ENCODE results near the gene ATP1A1.

ATP1A1 gene

GRCh38 chr1:116446686-116447085 lies 73.6 kb downstream of the ATP1A1 start:
- DNase-seq = no peak

GRCh38 chr1:116448785-116449385 lies 75.8 kb downstream of the ATP1A1 start:
- DNase-seq = peak; percentile 6

- no peak for DNase-seq
Observed at GRCh38 chr1:116449578-116449977, 76.5 kb downstream of the ATP1A1 start.

- no peak for DNase-seq
Observed at GRCh38 chr1:116451702-116452101, 78.7 kb downstream of the ATP1A1 start.

- no peak for DNase-seq
Observed at GRCh38 chr1:116453481-116453880, 80.4 kb downstream of the ATP1A1 start.

- DNase-seq = no peak
Observed at GRCh38 chr1:116453906-116454305, 80.9 kb downstream of the ATP1A1 start.
